ENCODE results near the gene TRERF1.

The TRERF1 gene

GRCh38 chr6:42440027-42440426 is 11.7 kb downstream of the TRERF1 start:
- Histone ChIP-seq H3K27me3 (no peaks in the 10 kb centered on the region), H3K27ac (peak overlapping the region; percentile 27; the same call in 1 of the 2 replicates), H3K4me3 (no peak overlapping the region), H4K20me1 (peaks cover 82% of the 10 kb centered on the region), H3K36me3 (peaks cover 47% of the 10 kb centered on the region), H3K4me2 (peak overlapping the region; percentile 35), H3K9me3 (peaks cover 10% of the 10 kb centered on the region), H3K4me1 (peaks cover 43% of the 10 kb centered on the region), H3K9ac (no peak overlapping the region)
- no peak for TF ChIP-seq Cebpa-rat (IDR thresholded peaks at IDR 0.05)

DNA sequence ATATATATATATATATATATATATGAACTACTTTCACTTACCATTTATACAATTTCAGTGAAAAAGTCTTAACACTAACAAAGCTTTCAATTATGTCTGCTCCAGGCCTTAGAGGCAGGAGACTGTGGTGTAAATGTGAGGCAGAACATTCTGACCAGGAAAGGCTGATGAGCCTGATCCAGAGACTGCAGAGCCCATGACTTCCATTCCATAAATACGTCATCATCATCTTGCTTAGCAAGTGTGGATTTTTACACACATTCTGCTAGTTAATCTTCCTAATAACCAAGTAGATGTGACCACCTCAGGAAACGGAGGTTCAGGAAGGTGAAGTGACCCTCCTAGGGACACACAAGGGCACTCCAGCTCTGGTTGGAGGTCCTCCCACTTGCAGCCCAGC is 14.9 kb downstream of the TRERF1 start:
- Histone ChIP-seq H3K4me2 (no peak overlapping the region), H3K9ac (no peak overlapping the region), H3K27ac (no peak overlapping the region), H3K36me3 (peaks cover 79% of the 10 kb centered on the region), H3K4me1 (peaks cover 30% of the 10 kb centered on the region), H4K20me1 (peaks cover 72% of the 10 kb centered on the region), H3K9me3 (peaks cover 31% of the 10 kb centered on the region), H3K4me3 (no peak overlapping the region), H3K27me3 (no peaks in the 10 kb centered on the region)
- no peak for TF ChIP-seq Cebpa-rat (IDR thresholded peaks at IDR 0.05)

- H3K9me3 ChIP-seq: peaks cover 31% of the 10 kb centered on the region
- peaks cover 70% of the 10 kb centered on the region for H4K20me1 ChIP-seq
- H3K4me3 ChIP-seq: no peak overlapping the region
- no peak overlapping the region for H3K9ac ChIP-seq
- H3K4me1 ChIP-seq: peaks cover 12% of the 10 kb centered on the region
- H3K27ac ChIP-seq: no peak overlapping the region
- H3K4me2 ChIP-seq: no peak overlapping the region
- peaks cover 92% of the 10 kb centered on the region for H3K36me3 ChIP-seq
- no peaks in the 10 kb centered on the region for H3K27me3 ChIP-seq
- no peak for TF ChIP-seq Cebpa-rat (IDR thresholded peaks at IDR 0.05)
Observed at GRCh38 chr6:42434237-42434636, 17.5 kb downstream of the TRERF1 start.

DNA sequence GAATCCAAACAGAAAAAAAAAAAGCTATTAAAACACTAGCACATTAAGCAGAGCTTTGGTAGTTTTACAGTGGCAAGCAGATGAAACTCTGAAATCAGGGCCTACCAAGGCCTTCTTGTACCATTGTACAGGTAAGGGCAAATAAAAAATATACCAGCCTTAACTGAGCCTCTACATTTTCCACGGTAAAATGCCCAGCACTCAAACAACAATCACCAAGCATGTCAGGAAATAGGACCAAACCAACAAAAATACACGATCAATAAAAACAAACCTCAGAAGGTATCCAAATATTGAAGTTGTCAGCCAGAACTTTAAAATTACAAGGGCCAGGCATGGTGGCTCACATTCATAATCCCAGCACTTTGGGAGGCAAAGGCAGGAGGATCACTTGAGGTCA is 18.3 kb downstream of the TRERF1 start:
- TF ChIP-seq Cebpa-rat (IDR thresholded peaks at IDR 0.05): no peak
- H4K20me1 ChIP-seq: peaks cover 70% of the 10 kb centered on the region

DNA sequence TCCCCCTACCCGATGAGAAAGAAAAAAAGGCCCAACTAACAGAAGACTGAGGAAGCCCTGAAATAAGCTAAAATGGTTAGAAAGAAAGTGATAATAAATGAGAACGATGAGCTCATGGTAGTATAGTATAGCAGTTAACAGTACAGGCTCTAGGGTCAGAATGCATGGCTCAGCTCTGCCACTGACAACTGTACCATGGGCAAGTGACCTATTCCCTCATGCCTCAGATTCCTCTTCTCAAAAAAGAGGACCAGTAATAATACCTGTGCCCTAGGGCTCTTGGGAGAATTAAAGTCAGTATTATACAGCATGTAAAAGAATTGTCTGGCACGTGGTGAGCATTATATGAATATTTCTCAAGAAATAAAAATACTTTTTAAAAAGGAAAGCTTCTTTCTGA is 19.8 kb downstream of the TRERF1 start:
- H3K9ac ChIP-seq: no peak overlapping the region
- no peak overlapping the region for H3K27ac ChIP-seq
- TF ChIP-seq Cebpa-rat (IDR thresholded peaks at IDR 0.05): no peak

More for the DNA sequence above, 18.3 kb downstream of the TRERF1 start:
- no peaks in the 10 kb centered on the region for H3K27me3 ChIP-seq
- H3K4me1 ChIP-seq: peaks cover 16% of the 10 kb centered on the region
- no peak overlapping the region for H3K9ac ChIP-seq
- H3K36me3 ChIP-seq: peaks cover 92% of the 10 kb centered on the region
- peaks cover 31% of the 10 kb centered on the region for H3K9me3 ChIP-seq
- H3K4me3 ChIP-seq: no peak overlapping the region
- H3K4me2 ChIP-seq: no peak overlapping the region
- no peak overlapping the region for H3K27ac ChIP-seq

GRCh38 chr6:42431356-42431755 is 20.4 kb downstream of the TRERF1 start:
- Histone ChIP-seq H3K4me2 (no peak overlapping the region), H3K4me3 (no peak overlapping the region), H4K20me1 (peaks cover 74% of the 10 kb centered on the region), H3K9me3 (peaks cover 31% of the 10 kb centered on the region), H3K36me3 (peaks cover 81% of the 10 kb centered on the region), H3K9ac (no peak overlapping the region), H3K27ac (no peak overlapping the region), H3K27me3 (no peaks in the 10 kb centered on the region), H3K4me1 (peaks cover 18% of the 10 kb centered on the region)
- TF ChIP-seq Cebpa-rat (IDR thresholded peaks at IDR 0.05): no peak

More for the DNA sequence above, 19.8 kb downstream of the TRERF1 start:
- H3K4me2 ChIP-seq: no peak overlapping the region
- no peaks in the 10 kb centered on the region for H3K27me3 ChIP-seq
- H3K9me3 ChIP-seq: peaks cover 31% of the 10 kb centered on the region
- peaks cover 70% of the 10 kb centered on the region for H4K20me1 ChIP-seq
- no peak overlapping the region for H3K4me3 ChIP-seq
- H3K4me1 ChIP-seq: peaks cover 18% of the 10 kb centered on the region
- H3K36me3 ChIP-seq: peaks cover 83% of the 10 kb centered on the region

DNA sequence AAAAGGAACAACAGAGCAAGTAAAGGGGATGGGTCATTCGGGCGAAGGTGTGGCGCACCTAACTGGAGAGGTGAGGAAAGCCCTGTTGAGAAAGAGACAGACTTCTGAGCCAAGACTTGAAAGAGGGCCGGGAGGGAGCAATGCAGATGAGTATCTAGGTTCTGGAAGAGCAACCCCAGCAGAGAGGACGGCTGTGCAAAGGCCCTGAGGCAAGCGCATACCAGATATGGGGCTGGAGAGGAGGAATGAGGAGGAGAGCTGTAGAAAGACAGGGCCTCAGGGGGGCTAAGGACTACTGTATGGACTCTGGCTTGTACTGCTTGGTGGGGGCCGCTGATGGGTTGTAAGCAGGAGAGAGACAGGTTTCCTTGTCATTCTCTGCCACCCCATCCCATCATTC is 21.9 kb downstream of the TRERF1 start:
- Histone ChIP-seq H3K9me3 (peaks cover 19% of the 10 kb centered on the region), H3K4me2 (no peak overlapping the region), H4K20me1 (peaks cover 89% of the 10 kb centered on the region), H3K27ac (no peak overlapping the region), H3K9ac (no peak overlapping the region), H3K4me1 (peaks cover 18% of the 10 kb centered on the region), H3K27me3 (no peaks in the 10 kb centered on the region), H3K36me3 (peaks cover 67% of the 10 kb centered on the region), H3K4me3 (no peak overlapping the region)
- no peak for TF ChIP-seq Cebpa-rat (IDR thresholded peaks at IDR 0.05)

- peaks cover 97% of the 10 kb centered on the region for H4K20me1 ChIP-seq
- no peak overlapping the region for H3K9ac ChIP-seq
- peak overlapping the region; percentile 11; the same call in 1 of the 2 replicates for H3K4me2 ChIP-seq
- H3K4me1 ChIP-seq: peaks cover 18% of the 10 kb centered on the region
- H3K9me3 ChIP-seq: peaks cover 12% of the 10 kb centered on the region
- H3K36me3 ChIP-seq: peaks cover 60% of the 10 kb centered on the region
- peak overlapping the region; percentile 3; the same call in 1 of the 2 replicates for H3K27ac ChIP-seq
- H3K4me3 ChIP-seq: no peak overlapping the region
- no peak for TF ChIP-seq Cebpa-rat (IDR thresholded peaks at IDR 0.05)
- no peaks in the 10 kb centered on the region for H3K27me3 ChIP-seq
Observed at GRCh38 chr6:42429042-42429585, 22.6 kb downstream of the TRERF1 start.

GRCh38 chr6:42428326-42429041 is 23.2 kb downstream of the TRERF1 start:
- H3K27ac ChIP-seq: peak overlapping the region; percentile 3; the same call in 1 of the 2 replicates
- no peaks in the 10 kb centered on the region for H3K27me3 ChIP-seq
- H3K4me2 ChIP-seq: peak overlapping the region; percentile 11; the same call in 1 of the 2 replicates
- no peak overlapping the region for H3K4me3 ChIP-seq
- H3K9me3 ChIP-seq: peaks cover 5% of the 10 kb centered on the region
- no peak for TF ChIP-seq Cebpa-rat (IDR thresholded peaks at IDR 0.05)
- H3K36me3 ChIP-seq: peaks cover 56% of the 10 kb centered on the region
- peaks cover 99% of the 10 kb centered on the region for H4K20me1 ChIP-seq
- no peak overlapping the region for H3K9ac ChIP-seq
- H3K4me1 ChIP-seq: peaks cover 18% of the 10 kb centered on the region

DNA sequence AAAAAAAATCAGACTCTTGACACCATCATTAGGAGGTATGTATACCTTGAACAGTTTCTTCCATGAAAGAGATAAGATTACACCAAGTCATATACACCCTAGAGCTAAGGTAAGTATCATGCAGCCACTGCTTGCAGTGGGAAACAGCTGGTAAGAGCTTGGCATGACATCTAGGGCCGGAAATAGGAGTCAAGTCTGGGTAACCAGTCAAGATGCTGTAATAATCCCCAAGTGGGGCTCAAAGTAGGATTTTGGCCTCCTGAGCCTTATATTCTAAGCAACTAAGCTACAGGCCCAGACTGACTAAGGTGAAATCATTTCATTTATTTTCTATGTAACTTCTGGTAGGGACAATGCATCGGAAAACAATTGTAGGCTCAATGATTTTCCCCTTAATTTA is 23.9 kb downstream of the TRERF1 start:
- TF ChIP-seq Cebpa-rat (IDR thresholded peaks at IDR 0.05): no peak
- H3K27me3 ChIP-seq: no peaks in the 10 kb centered on the region
- peaks cover 56% of the 10 kb centered on the region for H3K36me3 ChIP-seq
- H3K9me3 ChIP-seq: no peaks in the 10 kb centered on the region
- no peak overlapping the region for H3K4me3 ChIP-seq
- H3K27ac ChIP-seq: no peak overlapping the region
- H4K20me1 ChIP-seq: peaks cover 99% of the 10 kb centered on the region
- no peak overlapping the region for H3K4me2 ChIP-seq
- no peak overlapping the region for H3K9ac ChIP-seq
- H3K4me1 ChIP-seq: peaks cover 18% of the 10 kb centered on the region
